K562 (cell line): ENCODE results near the gene ZNF598. TPM values are rescaled to one million over a fixed set of nuclear protein-coding genes. Genes with fewer than 3 reads are reported as not detected.

Experiments used
- BMI1 ChIP-seq: fragments of 150-350 bp; IDR thresholded peaks from 2 replicates; pipeline ENCODE4 v1.6.1; 2014; ENCODE audit warnings: low read length
- ELF4 ChIP-seq: fragments of 450-650 bp; formaldehyde crosslinking; IDR thresholded peaks from 2 replicates; pipeline ENCODE4 v1.4.0; 2022; ENCODE audit warnings: missing genetic modification characterization
- ESRRB ChIP-seq: fragments of 250-450 bp; sonication (Bioruptor Pico); IDR thresholded peaks from 2 replicates; pipeline ENCODE4 v1.5.0; 2020; ENCODE audit warnings: mild to moderate bottlenecking, moderate library complexity, borderline replicate concordance
- FOXA3 ChIP-seq, 2 experiments: fragments of 450-650 bp in 1 of 2; sonication (generic) in 1 of 2; formaldehyde crosslinking; IDR thresholded peaks in 1 of 2; conservative IDR thresholded peaks in 1 of 2; 2 replicates each; pipeline versions ENCODE4 v1.4.0 to v1.8.0; 2020 to 2022; ENCODE audit warnings: mild to moderate bottlenecking in 2 of 2, missing genetic modification reagents in 1 of 2
- HCFC1 ChIP-seq: IDR thresholded peaks from 2 replicates; pipeline ENCODE4 v1.6.1; 2012; ENCODE audit warnings: low read depth, low read length, improper control_type of control experiment
- KAT2B ChIP-seq: IDR thresholded peaks from one replicate; pipeline ENCODE4 v1.6.1; 2012; ENCODE audit warnings: low read depth, mild to moderate bottlenecking, control low read depth, inconsistent platforms, low read length, moderate library complexity
- KLF10 ChIP-seq: fragments of 250-450 bp; sonication (Bioruptor Pico); IDR thresholded peaks from 2 replicates; pipeline ENCODE4 v1.6.1; 2021; ENCODE audit warnings: matching md5 sums
- MECOM ChIP-seq: fragments of 250-450 bp; sonication (Bioruptor Pico); IDR thresholded peaks from 2 replicates; pipeline ENCODE4 v1.8.0; 2022; ENCODE audit warnings: inconsistent platforms
- MXD1 ChIP-seq: fragments of 250-450 bp; sonication (Bioruptor Pico); IDR thresholded peaks from 2 replicates; pipeline ENCODE4 v1.8.0; 2021; ENCODE audit warnings: borderline replicate concordance, mild to moderate bottlenecking, moderate library complexity; ENCODE audit not compliant: poor library complexity, severe bottlenecking
- NELFE ChIP-seq: IDR thresholded peaks from 2 replicates; pipeline ENCODE4 v1.6.1; 2011; ENCODE audit warnings: mild to moderate bottlenecking; ENCODE audit not compliant: insufficient read depth, insufficient read length
- PHF20 ChIP-seq: fragments of 450-650 bp; IDR thresholded peaks from 2 replicates; pipeline ENCODE4 v1.6.1; 2018; ENCODE audit not compliant: partially characterized antibody
- POLR2H ChIP-seq: IDR thresholded peaks from 2 replicates; pipeline ENCODE4 v1.6.1; 2016; ENCODE audit warnings: missing genetic modification characterization, low read depth, mild to moderate bottlenecking, control low read depth, missing compliant biosample characterization, moderate library complexity
- PPARD ChIP-seq: fragments of 250-450 bp; sonication (Bioruptor Pico); IDR thresholded peaks from 2 replicates; pipeline ENCODE4 v1.8.0; 2022; ENCODE audit warnings: inconsistent platforms, mild to moderate bottlenecking, moderate library complexity
- SAFB ChIP-seq: fragments of 200-400 bp; formaldehyde crosslinking; IDR thresholded peaks from 2 replicates; pipeline ENCODE4 v1.6.1; 2017; ENCODE audit warnings: low read depth, low read length, borderline replicate concordance
- SLC30A9 ChIP-seq: fragments of 250-450 bp; sonication (Bioruptor Pico); IDR thresholded peaks from 2 replicates; pipeline ENCODE4 v1.8.0; 2022; ENCODE audit warnings: mild to moderate bottlenecking, moderate library complexity
- STAT5A ChIP-seq: IDR thresholded peaks from 2 replicates; pipeline ENCODE4 v1.6.1; 2012; ENCODE audit warnings: low read length, inconsistent platforms, borderline replicate concordance
- SUPT5H ChIP-seq: fragments of 450-650 bp; IDR thresholded peaks from 2 replicates; pipeline ENCODE4 v1.6.1; 2016
- ZNF134 ChIP-seq: fragments of 250-450 bp; sonication (Bioruptor Pico); conservative IDR thresholded peaks from 2 replicates; pipeline ENCODE4 v1.4.0; 2020
- ZNF282 ChIP-seq: sonication (generic); formaldehyde crosslinking; IDR thresholded peaks from 2 replicates; pipeline ENCODE4 v1.8.1; 2023; ENCODE audit warnings: missing genetic modification reagents
- polyA plus RNA-seq, 8 experiments: library from polyadenylated mRNA; depleted of rRNA in 4 of 8; stranded (reverse) in 5 of 8; unstranded in 3 of 8; fragments of >200 nt; fragmentation: Nextera tagmentation in 2 of 8; fragmentation: Illumina TruSeq in 1 of 8; extraction: Ambion mirVana in 2 of 8; extraction: Trizol in 1 of 8; gene quantifications; 2 replicates each; pipeline versions ENCODE4 v1.2.1 to v1.2.3, GENCODE V29; 2011 to 2014; ENCODE audit warnings: inconsistent platforms in 1 of 8, missing spikeins in 1 of 8
- total RNA-seq, 7 experiments: library from RNA; depleted of rRNA in 6 of 7; stranded (reverse); fragments of >200 nt in 6 of 7; fragmentation: Illumina TruSeq in 2 of 7; extraction: Trizol in 2 of 7; gene quantifications; 2 replicates each; pipeline versions ENCODE4 v1.2.1 to v1.2.3, GENCODE V29; 2011 to 2021; ENCODE audit warnings: low replicate concordance in 1 of 7
- TF ChIP-seq, protein P1 (sequence below): sonication (generic); formaldehyde crosslinking; IDR thresholded peaks from 2 replicates; pipeline ENCODE4 v1.8.1; 2023; ENCODE audit warnings: mild to moderate bottlenecking, missing genetic modification reagents
- TF ChIP-seq, protein P2 (sequence below), 2 experiments: IDR thresholded peaks; 2 replicates each; pipeline ENCODE4 v1.6.1; 2012; ENCODE audit warnings: improper control_type of control experiment in 2 of 2, low read depth in 2 of 2, low read length in 2 of 2, borderline replicate concordance in 1 of 2
- TF ChIP-seq, protein P3 (sequence below): fragments of 450-650 bp; formaldehyde crosslinking; IDR thresholded peaks from 2 replicates; pipeline ENCODE4 v1.4.0; 2022; ENCODE audit warnings: missing genetic modification characterization

Gene ZNF598
- total and polyA plus RNA-seq, 9 of the 15 experiments (the other 6 are each of a cell fraction or from before 2014, with no cell fraction given) = 0.11 to 115 (median 29.6) TPM

DNA sequence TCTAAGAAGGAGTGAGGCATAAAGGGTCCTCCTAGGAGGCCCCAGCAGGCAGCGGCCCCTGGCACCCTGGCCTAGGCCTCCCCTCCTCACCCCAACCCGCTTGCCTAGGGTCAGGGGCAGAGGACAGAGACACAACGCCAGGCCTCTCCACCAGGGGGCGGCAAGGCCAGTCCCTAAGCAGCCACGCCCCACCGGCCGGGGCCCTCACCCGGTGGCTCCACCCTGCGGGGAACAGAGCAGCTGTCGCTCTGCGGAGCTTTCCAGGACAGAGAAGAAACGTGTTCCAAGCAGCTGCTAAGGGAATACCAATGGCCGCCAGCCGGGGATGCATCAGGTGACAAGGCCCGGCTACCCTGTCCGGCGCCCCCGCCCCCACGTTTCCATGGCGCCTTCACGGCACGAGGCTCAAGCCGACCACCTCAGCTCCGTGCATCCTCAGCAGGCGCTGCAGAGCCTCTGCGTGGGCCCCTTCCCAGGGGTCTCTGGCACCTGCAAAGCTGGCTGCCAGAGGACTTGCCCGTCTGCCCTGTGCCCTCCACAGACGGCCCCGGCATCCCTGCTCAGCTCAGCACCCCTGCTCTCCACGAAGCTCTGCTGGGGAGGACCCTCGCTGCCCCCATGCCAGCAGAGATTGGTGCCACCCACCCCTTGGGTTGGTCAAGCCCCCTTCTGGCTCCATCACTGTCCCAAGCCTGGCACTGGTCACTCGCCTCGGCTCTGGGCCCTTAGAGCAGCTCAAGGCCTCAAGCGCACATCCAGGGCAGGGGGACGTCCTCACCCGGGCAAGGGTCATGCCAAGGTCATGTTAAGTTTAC is 5.6 kb downstream of the ZNF598 start (continued):
- TF ChIP-seq, protein P1, sequence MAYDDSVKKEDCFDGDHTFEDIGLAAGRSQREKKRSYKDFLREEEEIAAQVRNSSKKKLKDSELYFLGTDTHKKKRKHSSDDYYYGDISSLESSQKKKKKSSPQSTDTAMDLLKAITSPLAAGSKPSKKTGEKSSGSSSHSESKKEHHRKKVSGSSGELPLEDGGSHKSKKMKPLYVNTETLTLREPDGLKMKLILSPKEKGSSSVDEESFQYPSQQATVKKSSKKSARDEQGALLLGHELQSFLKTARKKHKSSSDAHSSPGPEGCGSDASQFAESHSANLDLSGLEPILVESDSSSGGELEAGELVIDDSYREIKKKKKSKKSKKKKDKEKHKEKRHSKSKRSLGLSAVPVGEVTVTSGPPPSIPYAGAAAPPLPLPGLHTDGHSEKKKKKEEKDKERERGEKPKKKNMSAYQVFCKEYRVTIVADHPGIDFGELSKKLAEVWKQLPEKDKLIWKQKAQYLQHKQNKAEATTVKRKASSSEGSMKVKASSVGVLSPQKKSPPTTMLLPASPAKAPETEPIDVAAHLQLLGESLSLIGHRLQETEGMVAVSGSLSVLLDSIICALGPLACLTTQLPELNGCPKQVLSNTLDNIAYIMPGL (CRISPR knock-in tag) = 0 out of 2 replicates have a peak, but pooled peaks have one; percentile 63
- TF ChIP-seq KLF10 (CRISPR knock-in tag) (no peak), SUPT5H (peak; percentile 29; the same call in 1 of the 2 replicates), SAFB (no peak), KAT2B (peak; percentile 98), MECOM (no peak), FOXA3 (CRISPR knock-in tag; conservative IDR thresholded peaks at IDR 0.05 in 1 of 2, IDR thresholded peaks at IDR 0.05 in 1 of 2) (no peak), ELF4 (no peak), ESRRB (CRISPR knock-in tag) (no peak), SLC30A9 (CRISPR knock-in tag) (no peak), ZNF134 (CRISPR knock-in tag) (no peak), POLR2H (tag) (no peak), PPARD (CRISPR knock-in tag) (no peak), STAT5A (no peak), MXD1 (CRISPR knock-in tag) (no peak), NELFE (no peak), HCFC1 (peak; percentile 64), ZNF282 (CRISPR knock-in tag) (no peak), BMI1 (no peak), PHF20 (peak; percentile 30)
- TF ChIP-seq, protein P2, sequence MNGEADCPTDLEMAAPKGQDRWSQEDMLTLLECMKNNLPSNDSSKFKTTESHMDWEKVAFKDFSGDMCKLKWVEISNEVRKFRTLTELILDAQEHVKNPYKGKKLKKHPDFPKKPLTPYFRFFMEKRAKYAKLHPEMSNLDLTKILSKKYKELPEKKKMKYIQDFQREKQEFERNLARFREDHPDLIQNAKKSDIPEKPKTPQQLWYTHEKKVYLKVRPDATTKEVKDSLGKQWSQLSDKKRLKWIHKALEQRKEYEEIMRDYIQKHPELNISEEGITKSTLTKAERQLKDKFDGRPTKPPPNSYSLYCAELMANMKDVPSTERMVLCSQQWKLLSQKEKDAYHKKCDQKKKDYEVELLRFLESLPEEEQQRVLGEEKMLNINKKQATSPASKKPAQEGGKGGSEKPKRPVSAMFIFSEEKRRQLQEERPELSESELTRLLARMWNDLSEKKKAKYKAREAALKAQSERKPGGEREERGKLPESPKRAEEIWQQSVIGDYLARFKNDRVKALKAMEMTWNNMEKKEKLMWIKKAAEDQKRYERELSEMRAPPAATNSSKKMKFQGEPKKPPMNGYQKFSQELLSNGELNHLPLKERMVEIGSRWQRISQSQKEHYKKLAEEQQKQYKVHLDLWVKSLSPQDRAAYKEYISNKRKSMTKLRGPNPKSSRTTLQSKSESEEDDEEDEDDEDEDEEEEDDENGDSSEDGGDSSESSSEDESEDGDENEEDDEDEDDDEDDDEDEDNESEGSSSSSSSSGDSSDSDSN (IDR thresholded peaks at IDR 0.05; ENCODE audit: borderline replicate concordance in 1 of 2, low read depth in 2 of 2, low read length in 2 of 2) = peak; percentile 47 to 81; a peak in 2 of 4 replicates
- TF ChIP-seq, protein P3, sequence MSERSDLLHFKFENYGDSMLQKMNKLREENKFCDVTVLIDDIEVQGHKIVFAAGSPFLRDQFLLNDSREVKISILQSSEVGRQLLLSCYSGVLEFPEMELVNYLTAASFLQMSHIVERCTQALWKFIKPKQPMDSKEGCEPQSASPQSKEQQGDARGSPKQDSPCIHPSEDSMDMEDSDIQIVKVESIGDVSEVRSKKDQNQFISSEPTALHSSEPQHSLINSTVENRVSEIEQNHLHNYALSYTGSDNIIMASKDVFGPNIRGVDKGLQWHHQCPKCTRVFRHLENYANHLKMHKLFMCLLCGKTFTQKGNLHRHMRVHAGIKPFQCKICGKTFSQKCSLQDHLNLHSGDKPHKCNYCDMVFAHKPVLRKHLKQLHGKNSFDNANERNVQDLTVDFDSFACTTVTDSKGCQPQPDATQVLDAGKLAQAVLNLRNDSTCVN (CRISPR knock-in tag) = no peak
